WTC11 (cell line): Measurements from ENCODE around the gene PKP1.

Experiments used
- AR ChIP-seq: fragments of 250-450 bp; sonication (Bioruptor Pico); IDR thresholded peaks from 2 replicates; pipeline ENCODE4 v1.9.0; 2021; ENCODE audit warnings: mild to moderate bottlenecking
- ATF2 ChIP-seq: sonication (generic); formaldehyde crosslinking; IDR thresholded peaks from 2 replicates; pipeline ENCODE4 v1.8.1; 2022; ENCODE audit warnings: low read depth, missing genetic modification reagents, borderline replicate concordance
- CREB1 ChIP-seq: sonication (generic); formaldehyde crosslinking; IDR thresholded peaks from 2 replicates; pipeline ENCODE4 v1.8.0; 2023; ENCODE audit warnings: mild to moderate bottlenecking, missing genetic modification reagents
- CTCF ChIP-seq: fragments of 200-600 bp; IDR thresholded peaks from 2 replicates; pipeline ENCODE4 v1.8.0; 2022; ENCODE audit warnings: antibody characterized with exemption
- ELF4 ChIP-seq: sonication (generic); formaldehyde crosslinking; IDR thresholded peaks from 2 replicates; pipeline ENCODE4 v1.8.1; 2022; ENCODE audit warnings: low read depth, mild to moderate bottlenecking, moderate library complexity, missing genetic modification reagents
- ERG ChIP-seq: fragments of 250-450 bp; sonication (Bioruptor Pico); IDR thresholded peaks from 2 replicates; pipeline ENCODE4 v1.8.0; 2021; ENCODE audit warnings: mild to moderate bottlenecking
- FOXP4 ChIP-seq: sonication (generic); formaldehyde crosslinking; IDR thresholded peaks from 2 replicates; pipeline ENCODE4 v1.8.0; 2022; ENCODE audit warnings: mild to moderate bottlenecking, missing genetic modification reagents
- JUN ChIP-seq: sonication (generic); formaldehyde crosslinking; IDR thresholded peaks from 2 replicates; pipeline ENCODE4 v1.8.0; 2023; ENCODE audit warnings: mild to moderate bottlenecking, missing genetic modification reagents
- NR2C2 ChIP-seq: sonication (generic); formaldehyde crosslinking; IDR thresholded peaks from 2 replicates; pipeline ENCODE4 v1.8.0; 2022; ENCODE audit warnings: mild to moderate bottlenecking, missing genetic modification reagents
- SMAD3 ChIP-seq: sonication (generic); formaldehyde crosslinking; IDR thresholded peaks from 2 replicates; pipeline ENCODE4 v1.8.0; 2022; ENCODE audit warnings: missing genetic modification reagents, mild to moderate bottlenecking, borderline replicate concordance
- ZMAT4 ChIP-seq: fragments of 250-450 bp; sonication (Bioruptor Pico); IDR thresholded peaks from 2 replicates; pipeline ENCODE4 v1.9.0; 2021; ENCODE audit warnings: mild to moderate bottlenecking

- TF ChIP-seq CTCF: no peak
- no peak for TF ChIP-seq ZMAT4 (CRISPR knock-in tag)
- no peak for TF ChIP-seq CREB1 (CRISPR knock-in tag)
- no peak for TF ChIP-seq ATF2 (CRISPR knock-in tag)
- TF ChIP-seq AR: no peak
- no peak for TF ChIP-seq JUN (CRISPR knock-in tag)
- TF ChIP-seq FOXP4 (CRISPR knock-in tag): no peak
- no peak for TF ChIP-seq ELF4
- TF ChIP-seq ERG (CRISPR knock-in tag): no peak
- no peak for TF ChIP-seq SMAD3 (CRISPR knock-in tag)
- no peak for TF ChIP-seq NR2C2
Observed at GRCh38 chr1:201320168-201320788, 37.0 kb downstream of the PKP1 start.
